Caco-2 (cell line): ENCODE results near the gene TMC2. TPM values are rescaled to one million over a fixed set of nuclear protein-coding genes. Genes with fewer than 3 reads are reported as not detected.

ENCODE experiments used
- BruUV-seq: library from RNA; stranded (reverse); fragments of 400-500 nt; replicated peaks from 2 replicates; lab custom pipeline; 2021; lab: Mats Ljungman, UMichigan
- CTCF ChIA-PET: fragments of 300-600 bp; sonication (Branson Sonifier 250); formaldehyde crosslinking; loops from one replicate; lab custom pipeline; 2022; ENCODE audit warnings: antibody characterized with exemption; lab: Charles Lee
- POLR2A ChIA-PET: fragments of 300-600 bp; sonication (Branson Sonifier 250); formaldehyde crosslinking; loops from one replicate; lab custom pipeline; 2022; ENCODE audit warnings: antibody characterized with exemption; lab: Charles Lee
- DNase-seq, 2 experiments: peaks; one replicate each; pipeline versions ENCODE4 v3.0.0 to v3.0.0-alpha.2; 2020 to 2022
- H3K27me3 ChIP-seq: replicated peaks from 2 replicates; pipeline ENCODE4 v1.6.0; 2011; ENCODE audit warnings: low read length; ENCODE audit not compliant: control insufficient read depth, insufficient read depth
- H3K36me3 ChIP-seq: 2 replicates; pipeline ENCODE4 v1.5.1; 2011; ENCODE audit warnings: low read length; ENCODE audit not compliant: control insufficient read depth, insufficient read depth
- H3K4me1 ChIP-seq: fragments of 250-450 bp; sonication (Bioruptor Pico); 2 replicates; pipeline ENCODE4 v1.5.1; 2020; ENCODE audit warnings: mild to moderate bottlenecking
- H3K4me3 ChIP-seq: 2 replicates; pipeline ENCODE4 v1.5.1; 2011; ENCODE audit warnings: low read depth, mild to moderate bottlenecking, control low read depth, low read length
- H3K9me3 ChIP-seq: fragments of 250-450 bp; sonication (Bioruptor Pico); 2 replicates; pipeline ENCODE4 v1.5.1; 2020; ENCODE audit warnings: mild to moderate bottlenecking, moderate library complexity
- H3K27ac Mint-ChIP-seq: one replicate; pipeline ENCODE4 v1.8.0; 2022; ENCODE audit warnings: mixed read lengths; ENCODE audit not compliant: unreplicated experiment
- H3K27me3 Mint-ChIP-seq: one replicate; pipeline ENCODE4 v1.8.0; 2022; ENCODE audit warnings: mixed read lengths; ENCODE audit not compliant: insufficient read depth, unreplicated experiment
- H3K36me3 Mint-ChIP-seq: one replicate; pipeline ENCODE4 v1.8.0; 2022; ENCODE audit warnings: mild to moderate bottlenecking, mixed read lengths; ENCODE audit not compliant: insufficient read depth, unreplicated experiment
- H3K4me1 Mint-ChIP-seq: one replicate; pipeline ENCODE4 v1.8.0; 2022; ENCODE audit warnings: low read depth, mixed read lengths; ENCODE audit not compliant: unreplicated experiment
- H3K4me3 Mint-ChIP-seq: one replicate; pipeline ENCODE4 v1.8.0; 2022; ENCODE audit warnings: mild to moderate bottlenecking, moderate library complexity, mixed read lengths; ENCODE audit not compliant: unreplicated experiment
- H3K9me3 Mint-ChIP-seq: one replicate; pipeline ENCODE4 v1.8.0; 2022; ENCODE audit warnings: mixed read lengths; ENCODE audit not compliant: unreplicated experiment
- CTCF ChIP-seq, 2 experiments: fragments of 200-600 bp in 1 of 2; IDR thresholded peaks; 1 replicate in 1 of 2; 2 replicates in 1 of 2; pipeline versions ENCODE4 v1.5.1 to v1.8.0; 2011 to 2022; ENCODE audit warnings: antibody characterized with exemption in 1 of 2, control low read depth in 1 of 2, inconsistent platforms in 1 of 2, low read depth in 1 of 2, low read length in 1 of 2, mild to moderate bottlenecking in 1 of 2, moderate library complexity in 1 of 2; ENCODE audit not compliant: insufficient read depth in 1 of 2, severe bottlenecking in 1 of 2, unreplicated experiment in 1 of 2
- intact Hi-C: fragments of 100-400 bp; cut with micrococcal nuclease; formaldehyde crosslinking; loops from one replicate; pipeline ENCODE4 v1.10.0; 2022; ENCODE audit not compliant: unreplicated experiment
- total RNA-seq: library from RNA; stranded (reverse); gene quantifications from 2 replicates; pipeline ENCODE4 v1.2.3, GENCODE V29; 2022

TMC2 gene
- total RNA-seq, 1 experiment from 2014 or later = not detected

- H3K4me1 ChIP-seq = no peaks in the 10 kb centered on the region
- TF ChIP-seq CTCF (IDR thresholded peaks at IDR 0.05; ENCODE audit: insufficient read depth in 1 of 2, low read depth in 1 of 2, low read length in 1 of 2, severe bottlenecking in 1 of 2, unreplicated experiment in 1 of 2) = no peak
- no peaks in the 10 kb centered on the region; the same call in 1 of the 2 replicates for H3K27me3 ChIP-seq
- intact Hi-C loops = no loop called here
- ChIA-PET CTCF (no interaction called here), POLR2A (no interaction called here)
- Mint-ChIP-seq H3K27me3 (peaks cover 18% of the 10 kb centered on the region), H3K27ac (no peak overlapping the region), H3K9me3 (no peaks in the 10 kb centered on the region), H3K36me3 (no peaks in the 10 kb centered on the region), H3K4me1 (no peaks in the 10 kb centered on the region), H3K4me3 (no peak overlapping the region)
- BruUV-seq = no TSS peak
- no peak overlapping the region for H3K4me3 ChIP-seq
- H3K9me3 ChIP-seq = no peaks in the 10 kb centered on the region
- DNase-seq = no peak
- H3K36me3 ChIP-seq = no peaks in the 10 kb centered on the region
Observed at GRCh38 chr20:2535711-2536559, 438 bp upstream of the TMC2 start.

- CTCF ChIA-PET = interaction anchor here (0.6 kb wide), 1 partner anchor 13 kb away, joined by 3 read pairs; no protein-coding TSS in a partner anchor
- no peaks in the 10 kb centered on the region for H3K4me1 Mint-ChIP-seq
- Histone ChIP-seq H3K9me3 (no peaks in the 10 kb centered on the region), H3K4me1 (no peaks in the 10 kb centered on the region), H3K4me3 (no peak overlapping the region), H3K36me3 (no peaks in the 10 kb centered on the region), H3K27me3 (no peaks in the 10 kb centered on the region; the same call in 1 of the 2 replicates)
- no peak overlapping the region for H3K4me3 Mint-ChIP-seq
- H3K27me3 Mint-ChIP-seq = peaks cover 20% of the 10 kb centered on the region
- POLR2A ChIA-PET = no interaction called here
- no peak overlapping the region for H3K27ac Mint-ChIP-seq
- intact Hi-C loops = no loop called here
- BruUV-seq = no TSS peak
- DNase-seq = no peak
- no peak for TF ChIP-seq CTCF (IDR thresholded peaks at IDR 0.05; ENCODE audit: insufficient read depth in 1 of 2, low read depth in 1 of 2, low read length in 1 of 2, severe bottlenecking in 1 of 2, unreplicated experiment in 1 of 2)
- no peaks in the 10 kb centered on the region for H3K9me3 Mint-ChIP-seq
- no peaks in the 10 kb centered on the region for H3K36me3 Mint-ChIP-seq
Observed at GRCh38 chr20:2537101-2537500, 728 bp downstream of the TMC2 start.

- H3K4me1 Mint-ChIP-seq = no peaks in the 10 kb centered on the region
- no peak overlapping the region for H3K27ac Mint-ChIP-seq
- POLR2A ChIA-PET = no interaction called here
- Histone ChIP-seq H3K4me1 (no peaks in the 10 kb centered on the region), H3K36me3 (no peaks in the 10 kb centered on the region), H3K9me3 (no peaks in the 10 kb centered on the region), H3K27me3 (no peaks in the 10 kb centered on the region; the same call in 1 of the 2 replicates), H3K4me3 (no peak overlapping the region)
- no peak for DNase-seq
- no peaks in the 10 kb centered on the region for H3K36me3 Mint-ChIP-seq
- no peak overlapping the region for H3K4me3 Mint-ChIP-seq
- intact Hi-C loops = no loop called here
- no peaks in the 10 kb centered on the region for H3K9me3 Mint-ChIP-seq
- BruUV-seq = no TSS peak
- no peak for TF ChIP-seq CTCF (IDR thresholded peaks at IDR 0.05; ENCODE audit: insufficient read depth in 1 of 2, low read depth in 1 of 2, low read length in 1 of 2, severe bottlenecking in 1 of 2, unreplicated experiment in 1 of 2)
- H3K27me3 Mint-ChIP-seq = peaks cover 20% of the 10 kb centered on the region
- CTCF ChIA-PET = no interaction called here
Observed at GRCh38 chr20:2538356-2538755, 2.0 kb downstream of the TMC2 start.
